KMS-11 (cell line): ENCODE measurements around the gene SLC39A8.

Source experiments
- H2AFZ ChIP-seq: fragments of 200-600 bp; sonication (generic); 2 replicates; pipeline ENCODE4 v1.6.1; 2016; ENCODE audit warnings: antibody characterized with exemption, mixed run types, low read depth
- H3K27ac ChIP-seq: fragments of 200-600 bp; sonication (generic); 2 replicates; pipeline ENCODE4 v1.6.1; 2016; ENCODE audit warnings: mild to moderate bottlenecking, mixed run types
- H3K27me3 ChIP-seq: fragments of 200-600 bp; sonication (generic); 2 replicates; pipeline ENCODE4 v1.6.1; 2017; ENCODE audit warnings: mild to moderate bottlenecking, low read depth, mixed run types, moderate library complexity; ENCODE audit not compliant: insufficient read depth
- H3K36me3 ChIP-seq: fragments of 200-600 bp; sonication (generic); 2 replicates; pipeline ENCODE4 v1.6.1; 2017; ENCODE audit warnings: mild to moderate bottlenecking, mixed run types; ENCODE audit not compliant: insufficient read depth
- H3K4me1 ChIP-seq: fragments of 200-600 bp; sonication (generic); 2 replicates; pipeline ENCODE4 v1.6.1; 2016; ENCODE audit warnings: mild to moderate bottlenecking, low read depth, mixed run types; ENCODE audit not compliant: poor library complexity, severe bottlenecking
- H3K4me2 ChIP-seq: fragments of 200-600 bp; sonication (generic); 2 replicates; pipeline ENCODE4 v1.7.0; 2016; ENCODE audit warnings: mild to moderate bottlenecking, mixed run types
- H3K4me3 ChIP-seq: fragments of 200-600 bp; sonication (generic); IDR thresholded peaks from 2 replicates; pipeline ENCODE4 v1.6.1; 2017; ENCODE audit warnings: low read depth, low read length, mixed read lengths; ENCODE audit not compliant: insufficient read depth
- H3K79me2 ChIP-seq: fragments of 200-600 bp; sonication (generic); 2 replicates; pipeline ENCODE4 v1.6.1; 2016; ENCODE audit warnings: low read depth, mixed run types; ENCODE audit not compliant: insufficient read depth
- H3K9ac ChIP-seq: fragments of 200-600 bp; sonication (generic); 2 replicates; pipeline ENCODE4 v1.6.1; 2016; ENCODE audit warnings: mild to moderate bottlenecking, mixed run types
- H4K20me1 ChIP-seq: fragments of 200-600 bp; sonication (generic); 2 replicates; pipeline ENCODE4 v1.6.1; 2016; ENCODE audit warnings: mild to moderate bottlenecking, mixed run types; ENCODE audit not compliant: insufficient read depth
- TF ChIP-seq, protein P1 (sequence below): fragments of 200-600 bp; sonication (generic); conservative IDR thresholded peaks from 2 replicates; pipeline ENCODE4 v1.6.1; 2017; ENCODE audit warnings: low read depth, mild to moderate bottlenecking, antibody characterized with exemption, low read length, moderate library complexity, mixed read lengths

Gene SLC39A8

DNA sequence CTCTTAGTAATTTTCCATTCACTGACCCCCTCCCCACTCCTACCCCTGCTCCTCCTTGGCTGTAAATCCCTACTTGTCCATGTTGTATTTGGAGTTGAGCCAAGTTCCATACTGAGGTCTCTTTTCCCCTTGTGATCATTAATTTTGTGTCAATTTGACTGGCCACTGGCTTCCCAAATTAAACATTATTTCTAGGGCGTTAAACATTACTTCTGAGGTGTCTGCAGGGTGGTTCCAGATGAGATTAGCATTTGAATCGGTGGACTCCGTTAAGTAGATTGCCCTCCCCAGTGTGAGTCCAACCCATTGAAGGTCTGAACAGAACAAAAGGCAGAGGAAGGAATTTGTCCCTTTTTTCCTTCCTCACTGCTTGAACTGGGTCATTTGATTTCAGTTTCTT is 25.7 kb downstream of the SLC39A8 start:
- no peak overlapping the region for H3K9ac ChIP-seq
- no peaks in the 10 kb centered on the region for H3K36me3 ChIP-seq
- TF ChIP-seq, protein P1, sequence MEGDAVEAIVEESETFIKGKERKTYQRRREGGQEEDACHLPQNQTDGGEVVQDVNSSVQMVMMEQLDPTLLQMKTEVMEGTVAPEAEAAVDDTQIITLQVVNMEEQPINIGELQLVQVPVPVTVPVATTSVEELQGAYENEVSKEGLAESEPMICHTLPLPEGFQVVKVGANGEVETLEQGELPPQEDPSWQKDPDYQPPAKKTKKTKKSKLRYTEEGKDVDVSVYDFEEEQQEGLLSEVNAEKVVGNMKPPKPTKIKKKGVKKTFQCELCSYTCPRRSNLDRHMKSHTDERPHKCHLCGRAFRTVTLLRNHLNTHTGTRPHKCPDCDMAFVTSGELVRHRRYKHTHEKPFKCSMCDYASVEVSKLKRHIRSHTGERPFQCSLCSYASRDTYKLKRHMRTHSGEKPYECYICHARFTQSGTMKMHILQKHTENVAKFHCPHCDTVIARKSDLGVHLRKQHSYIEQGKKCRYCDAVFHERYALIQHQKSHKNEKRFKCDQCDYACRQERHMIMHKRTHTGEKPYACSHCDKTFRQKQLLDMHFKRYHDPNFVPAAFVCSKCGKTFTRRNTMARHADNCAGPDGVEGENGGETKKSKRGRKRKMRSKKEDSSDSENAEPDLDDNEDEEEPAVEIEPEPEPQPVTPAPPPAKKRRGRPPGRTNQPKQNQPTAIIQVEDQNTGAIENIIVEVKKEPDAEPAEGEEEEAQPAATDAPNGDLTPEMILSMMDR: no peak
- H4K20me1 ChIP-seq: no peaks in the 10 kb centered on the region
- H2AFZ ChIP-seq: no peak overlapping the region
- no peak overlapping the region for H3K4me3 ChIP-seq
- no peaks in the 10 kb centered on the region for H3K27me3 ChIP-seq
- H3K4me1 ChIP-seq: no peaks in the 10 kb centered on the region
- H3K79me2 ChIP-seq: no peaks in the 10 kb centered on the region
- H3K27ac ChIP-seq: no peak overlapping the region
- H3K4me2 ChIP-seq: no peak overlapping the region

DNA sequence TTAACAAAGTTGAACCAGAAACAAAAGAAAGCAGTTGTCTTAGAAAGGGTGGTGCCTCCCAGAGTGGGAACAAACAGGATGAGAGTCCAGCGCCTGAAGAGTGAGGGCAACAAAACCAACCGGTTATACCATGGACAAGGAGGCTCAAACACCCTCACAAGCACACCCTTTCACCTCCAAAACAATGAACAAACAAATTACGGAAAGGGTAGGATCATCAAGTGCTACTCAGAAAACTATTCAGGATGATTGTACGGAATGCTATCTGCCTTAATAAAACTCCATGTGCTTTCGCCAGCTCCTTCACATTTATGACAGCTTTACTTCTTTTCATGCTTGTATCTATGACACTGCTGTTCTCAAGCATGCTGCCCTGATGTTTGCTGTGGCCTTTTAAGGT is 26.8 kb downstream of the SLC39A8 start:
- H3K4me3 ChIP-seq: no peak overlapping the region
- no peak overlapping the region for H2AFZ ChIP-seq
- TF ChIP-seq, protein P1: no peak
- H3K27me3 ChIP-seq: no peaks in the 10 kb centered on the region
- H3K36me3 ChIP-seq: no peaks in the 10 kb centered on the region
- H4K20me1 ChIP-seq: no peaks in the 10 kb centered on the region
- no peak overlapping the region for H3K4me2 ChIP-seq
- H3K9ac ChIP-seq: no peak overlapping the region
- H3K79me2 ChIP-seq: no peaks in the 10 kb centered on the region
- H3K27ac ChIP-seq: no peak overlapping the region
- no peaks in the 10 kb centered on the region for H3K4me1 ChIP-seq

DNA sequence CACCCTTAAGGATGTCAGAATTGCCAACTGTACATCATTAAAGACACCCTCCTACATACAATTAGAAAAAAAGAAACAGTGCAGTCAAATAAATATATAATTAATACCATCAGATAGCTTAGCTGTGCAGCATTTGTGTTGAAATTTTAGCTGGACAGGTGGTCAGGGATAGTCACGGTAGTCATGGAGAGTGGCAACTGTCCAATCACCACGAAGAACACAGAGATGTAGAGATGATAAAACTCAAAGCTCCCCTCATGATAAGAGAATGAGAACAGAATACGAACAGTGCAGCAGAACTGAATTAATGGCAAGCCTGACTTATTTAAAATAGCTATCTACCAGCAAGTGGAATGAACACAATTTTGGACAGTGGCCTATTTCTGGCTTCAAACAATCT is 27.2 kb downstream of the SLC39A8 start:
- H3K4me1 ChIP-seq: no peaks in the 10 kb centered on the region
- TF ChIP-seq, protein P1: no peak
- H3K36me3 ChIP-seq: no peaks in the 10 kb centered on the region
- H3K27me3 ChIP-seq: no peaks in the 10 kb centered on the region
- H4K20me1 ChIP-seq: no peaks in the 10 kb centered on the region
- H3K4me3 ChIP-seq: no peak overlapping the region
- H3K4me2 ChIP-seq: no peak overlapping the region
- no peaks in the 10 kb centered on the region for H3K79me2 ChIP-seq
- no peak overlapping the region for H3K9ac ChIP-seq
- H2AFZ ChIP-seq: no peak overlapping the region
- no peak overlapping the region for H3K27ac ChIP-seq

DNA sequence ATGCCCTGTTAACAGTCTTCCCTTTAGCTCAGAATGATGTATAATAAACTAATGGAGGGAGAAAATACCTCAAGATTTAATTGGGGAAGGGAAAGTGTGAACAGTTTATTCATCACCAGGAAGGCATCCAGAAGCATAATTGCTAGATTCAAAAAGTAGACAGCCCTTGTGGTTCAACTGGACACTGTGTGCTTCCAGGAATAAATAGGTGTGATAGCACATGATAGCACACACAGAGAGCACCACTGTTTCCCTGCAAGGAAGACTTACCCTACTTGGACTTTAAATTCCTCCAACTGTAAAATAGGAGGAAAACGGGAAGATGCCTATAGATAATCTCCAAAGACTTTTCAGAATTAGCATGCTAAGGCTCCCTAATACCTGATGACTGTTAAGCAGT is 27.8 kb downstream of the SLC39A8 start:
- no peak overlapping the region for H3K27ac ChIP-seq
- no peak overlapping the region for H3K9ac ChIP-seq
- H3K4me2 ChIP-seq: no peak overlapping the region
- H3K4me1 ChIP-seq: no peaks in the 10 kb centered on the region
- H2AFZ ChIP-seq: no peak overlapping the region
- no peaks in the 10 kb centered on the region for H4K20me1 ChIP-seq
- H3K36me3 ChIP-seq: no peaks in the 10 kb centered on the region
- no peak overlapping the region for H3K4me3 ChIP-seq
- H3K27me3 ChIP-seq: no peaks in the 10 kb centered on the region
- no peaks in the 10 kb centered on the region for H3K79me2 ChIP-seq
- TF ChIP-seq, protein P1: no peak
